ENCODE measurements around the gene KMT2A. TPM values are rescaled to one million over a fixed set of nuclear protein-coding genes. Genes with fewer than 3 reads are reported as not detected.
"Not testable (repeated sequence)": the region's sequence is repeated elsewhere in the genome, so short reads cannot be mapped to it uniquely, and the experiment has no call there.

The KMT2A gene
- total and polyA plus RNA-seq, 8 donors: 4.5 to 98.2 (median 25.9) TPM

- Histone ChIP-seq H3K4me1 (peaks cover 26 to 39% (median 31%) of the 10 kb centered on the region in 4 donors), H3K36me3 (no peaks in the 10 kb centered on the region), H3K27me3 (no peaks in the 10 kb centered on the region), H3K9me3 (no peaks in the 10 kb centered on the region), H3K27ac (no peak overlapping the region), H3K4me3 (no peak overlapping the region)
- TF ChIP-seq EP300 (IDR thresholded peaks at IDR 0.05): no peak
- no peak for TF ChIP-seq CTCF (IDR thresholded peaks at IDR 0.05)
- no peak for TF ChIP-seq POLR2AphosphoS5 (IDR thresholded peaks at IDR 0.05)
- TF ChIP-seq POLR2A (IDR thresholded peaks at IDR 0.05): no peak
- intact Hi-C loops (cut with DNase I; ENCODE audit: low total_unique reads): no loop called here
- DNase-seq: no peak
- 93 to 100% (median 94%) methylated on average over 1 of the region's 1 CpG for WGBS, 5 donors
These were observed 134.5 kb downstream of the KMT2A start for GRCh38 chr11:118570787-118571186.

DNA sequence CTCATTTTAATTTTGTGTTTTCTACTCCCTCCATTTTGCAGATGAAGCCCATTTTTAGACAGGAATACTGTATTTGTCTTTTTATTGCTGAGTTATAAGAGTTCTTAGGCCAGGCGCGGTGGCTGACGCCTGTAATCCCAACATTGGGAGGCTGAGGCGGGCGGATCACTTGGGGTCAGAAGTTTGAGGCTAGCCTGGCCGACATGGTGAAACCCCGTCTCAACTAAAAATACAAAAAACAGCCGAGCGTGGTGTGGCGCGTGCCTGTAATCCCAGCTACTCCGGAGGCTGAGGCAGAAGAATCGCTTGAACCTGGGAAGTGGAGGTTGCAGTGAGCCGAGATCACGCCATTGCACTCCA lies 135.4 kb downstream of the KMT2A start:
- H3K4me3 ChIP-seq: peak overlapping the region; percentile 87 to 98 (median 92)
- H3K9me3 ChIP-seq; H3K36me3 ChIP-seq; H3K27me3 ChIP-seq; intact Hi-C loops (cut with DNase I; ENCODE audit: low total_unique reads): not testable (repeated sequence)
- WGBS, 5 donors: 5 to 38% (median 6%) methylated on average over 15 of the region's 15 CpGs
- DNase-seq: peak in 1 of 2 donors; percentile 51
- peak overlapping the region; percentile 92 to 99 (median 99) for H3K27ac ChIP-seq
- peaks cover 31 to 42% (median 38%) of the 10 kb centered on the region in 4 donors for H3K4me1 ChIP-seq

DNA sequence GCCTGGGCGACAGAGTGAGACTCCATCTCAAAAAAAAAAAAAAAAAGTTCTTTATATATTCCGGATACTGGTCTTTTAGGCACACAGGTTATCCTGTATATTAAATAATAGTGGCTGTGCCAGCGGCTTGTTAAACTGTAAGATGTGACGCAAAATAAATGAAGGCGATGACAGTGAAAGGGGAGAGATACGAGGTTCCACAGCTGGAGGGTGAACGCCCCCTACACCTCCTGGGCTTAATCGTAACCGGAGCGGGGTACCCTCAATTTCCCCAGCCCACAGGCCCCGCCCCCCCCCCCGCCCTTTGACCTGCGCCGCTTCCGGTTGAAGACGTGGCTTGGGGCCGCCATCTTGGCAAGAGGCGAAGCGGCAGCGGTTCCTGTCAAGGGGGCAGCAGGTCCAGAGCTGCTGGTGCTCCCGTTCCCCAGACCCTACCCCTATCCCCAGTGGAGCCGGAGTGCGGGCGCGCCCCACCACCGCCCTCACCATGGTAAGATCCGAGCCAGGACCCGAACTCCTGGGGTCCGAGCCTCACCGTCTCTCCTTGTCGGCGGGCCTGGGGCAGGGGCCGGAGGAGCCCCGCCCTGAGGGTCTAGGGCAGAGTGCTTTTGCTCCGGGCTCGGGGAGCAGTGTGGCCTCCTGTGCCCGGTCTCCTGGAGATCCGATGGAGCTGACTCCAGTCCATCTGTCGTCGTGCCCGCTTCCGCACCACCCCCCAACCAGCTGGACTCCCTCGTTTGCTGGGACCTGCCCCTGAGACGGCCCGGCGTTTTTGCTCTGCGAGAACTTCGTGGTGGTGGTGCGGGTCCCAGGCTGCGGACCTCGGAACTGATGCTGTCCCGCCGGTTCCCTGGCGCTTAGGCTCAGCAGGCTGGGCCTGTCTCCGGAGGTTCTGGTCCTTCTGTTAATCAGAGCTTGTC lies 136.0 kb downstream of the KMT2A start, which contains the start of gene ARCN1:
Gene ARCN1 (plus strand): TSS at position 349 of the 920 bp plus-strand sequence. CDS start 139 bp downstream, at position 488.
- 0 to 1% (median 0%) methylated on average over 30 to 55 of the region's 55 CpGs for WGBS, 5 donors
- intact Hi-C loops (cut with DNase I; ENCODE audit: low total_unique reads): no loop called here
- peak; percentile 78 to 94 for DNase-seq
- H3K27me3 ChIP-seq: no peaks in the 10 kb centered on the region
- peak within 1 kb of the TSS; percentile 92 to 99 (median 99) for H3K27ac ChIP-seq
- H3K4me3 ChIP-seq: peak within 1 kb of the TSS; percentile 87 to 98 (median 92)
- peaks cover 0 to under 1% (median 0%) of the 10 kb centered on the region in 4 donors for H3K36me3 ChIP-seq
- no peaks in the 10 kb centered on the region for H3K9me3 ChIP-seq
- H3K4me1 ChIP-seq: peaks cover 34 to 48% (median 44%) of the 10 kb centered on the region in 4 donors
- peak in 2 of 3 donors; percentile 76 to 82 for TF ChIP-seq POLR2AphosphoS5 (IDR thresholded peaks at IDR 0.05)
- no peak for TF ChIP-seq POLR2A (IDR thresholded peaks at IDR 0.05)

GRCh38 chr11:118572981-118573550 lies 136.8 kb downstream of the KMT2A start:
- no peak for TF ChIP-seq POLR2AphosphoS5 (IDR thresholded peaks at IDR 0.05)
- TF ChIP-seq CTCF (IDR thresholded peaks at IDR 0.05): no peak
- no peak for TF ChIP-seq POLR2A (IDR thresholded peaks at IDR 0.05)
- TF ChIP-seq EP300 (IDR thresholded peaks at IDR 0.05): no peak
- Histone ChIP-seq H3K27me3 (no peaks in the 10 kb centered on the region), H3K4me3 (peak overlapping the region; percentile 87 to 98 (median 92)), H3K9me3 (no peaks in the 10 kb centered on the region), H3K27ac (peak overlapping the region; percentile 92 to 99 (median 99)), H3K4me1 (peaks cover 34 to 55% (median 50%) of the 10 kb centered on the region in 4 donors), H3K36me3 (peaks cover 0 to 3% (median 0%) of the 10 kb centered on the region in 4 donors)
- intact Hi-C loops (cut with DNase I; ENCODE audit: low total_unique reads): no loop called here
- 1 to 3% (median 2%) methylated on average over 10 of the region's 10 CpGs for WGBS, 5 donors
- peak in 1 of 2 donors; percentile 59 for DNase-seq

DNA sequence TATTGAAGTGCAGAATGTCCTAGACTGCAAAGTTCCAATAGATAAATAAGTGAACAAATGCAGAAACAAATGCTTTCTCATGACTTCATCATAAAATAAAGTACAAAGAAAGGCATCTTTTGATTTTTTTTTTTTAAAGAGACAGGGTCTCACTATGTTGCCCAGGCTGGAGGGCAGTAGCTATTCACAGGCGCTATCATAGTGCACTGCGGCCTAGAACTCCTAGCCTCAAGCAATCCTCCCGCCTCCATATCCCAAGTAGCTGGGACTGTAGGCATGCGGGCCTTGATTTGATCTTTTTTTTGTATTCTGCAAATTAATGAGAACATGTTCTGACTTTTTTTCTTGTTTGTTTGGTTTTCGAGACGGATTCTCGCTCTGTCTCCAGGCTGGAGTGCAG lies 138.3 kb downstream of the KMT2A start:
- no peaks in the 10 kb centered on the region for H3K9me3 ChIP-seq
- TF ChIP-seq EP300 (IDR thresholded peaks at IDR 0.05): no peak
- no peak for TF ChIP-seq CTCF (IDR thresholded peaks at IDR 0.05)
- TF ChIP-seq POLR2AphosphoS5 (IDR thresholded peaks at IDR 0.05): no peak
- no peak for TF ChIP-seq POLR2A (IDR thresholded peaks at IDR 0.05)
- H3K4me1 ChIP-seq: peaks cover 41 to 71% (median 60%) of the 10 kb centered on the region in 4 donors
- DNase-seq: no peak
- peaks cover 0 to 3% (median 0%) of the 10 kb centered on the region in 4 donors for H3K36me3 ChIP-seq
- WGBS, 5 donors: 80 to 92% (median 88%) methylated on average over 7 of the region's 7 CpGs
- peak overlapping the region in 3 of 4 donors; percentile 6 to 88 (median 87) for H3K4me3 ChIP-seq
- H3K27me3 ChIP-seq: no peaks in the 10 kb centered on the region
- no peak overlapping the region for H3K27ac ChIP-seq
- intact Hi-C loops (cut with DNase I; ENCODE audit: low total_unique reads): no loop called here
